SK-N-SH (cell line): ENCODE data around the gene TNFSF11. TPM values are rescaled to one million over a fixed set of nuclear protein-coding genes. Genes with fewer than 3 reads are reported as not detected.

Experiments used
- CTCF ChIA-PET: fragments of 300-600, 350-600 bp; formaldehyde crosslinking; extraction: SDS; loops from one replicate; lab custom pipeline; 2021; lab: Yijun Ruan, JAX
- POLR2A ChIA-PET: fragments of 350-600 bp; sonication (Branson Sonifier 250); formaldehyde crosslinking; extraction: SDS; loops from one replicate; lab custom pipeline; 2020; ENCODE audit warnings: antibody characterized with exemption, inconsistent platforms; lab: Yijun Ruan, JAX
- DNase-seq: peaks from one replicate; pipeline ENCODE4 v3.0.0; 2012
- H2AFZ ChIP-seq: fragments of 200-600 bp; sonication (generic); 2 replicates; pipeline ENCODE4 v1.8.1; 2016; ENCODE audit warnings: antibody characterized with exemption, mild to moderate bottlenecking, low read depth
- H3F3A ChIP-seq: fragments of 200-600 bp; sonication (generic); replicated peaks from 2 replicates; pipeline ENCODE3; 2016; ENCODE audit warnings: antibody characterized with exemption, mild to moderate bottlenecking; ENCODE audit not compliant: insufficient read depth
- H3K27ac ChIP-seq, 2 experiments: fragments of 200-500 bp in 1 of 2; fragments of 200-600 bp in 1 of 2; sonication (Bioruptor generic) in 1 of 2; sonication (generic), shearing (Covaris generic) in 1 of 2; 2 replicates each; pipeline versions ENCODE4 v1.5.1 to v1.6.1; 2014 to 2016; ENCODE audit warnings: low read depth in 2 of 2, inconsistent platforms in 1 of 2, low read length in 1 of 2, mild to moderate bottlenecking in 1 of 2, mixed read lengths in 1 of 2
- H3K27me3 ChIP-seq: fragments of 200-600 bp; sonication (generic), shearing (Covaris generic); 2 replicates; pipeline ENCODE4 v1.6.1; 2016; ENCODE audit warnings: mixed run types; ENCODE audit not compliant: insufficient read depth
- H3K36me3 ChIP-seq, 2 experiments: fragments of 200-500 bp in 1 of 2; fragments of 200-600 bp in 1 of 2; sonication (Bioruptor generic) in 1 of 2; sonication (generic) in 1 of 2; replicated peaks in 1 of 2; 2 replicates each; pipeline versions ENCODE3 to v1.5.1; 2014 to 2016; ENCODE audit warnings: low read length in 1 of 2, mild to moderate bottlenecking in 1 of 2; ENCODE audit not compliant: insufficient read depth in 2 of 2, control insufficient read depth in 1 of 2
- H3K4me1 ChIP-seq, 2 experiments: fragments of 200-500 bp in 1 of 2; fragments of 200-600 bp in 1 of 2; sonication (Bioruptor generic) in 1 of 2; sonication (generic), shearing (Covaris generic) in 1 of 2; 2 replicates each; pipeline versions ENCODE4 v1.5.1 to v1.6.1; 2014 to 2016; ENCODE audit warnings: low read depth in 1 of 2, low read length in 1 of 2, mixed run types in 1 of 2; ENCODE audit not compliant: insufficient read depth in 2 of 2, control insufficient read depth in 1 of 2
- H3K4me2 ChIP-seq: fragments of 200-600 bp; sonication (generic), shearing (Covaris generic); 2 replicates; pipeline ENCODE4 v1.6.1; 2017; ENCODE audit warnings: mixed run types
- H3K4me3 ChIP-seq, 2 experiments: fragments of 200-500 bp in 1 of 2; fragments of 200-600 bp in 1 of 2; sonication (Bioruptor generic) in 1 of 2; sonication (generic), shearing (Covaris generic) in 1 of 2; 2 replicates each; pipeline versions ENCODE4 v1.5.1 to v1.8.1; 2014 to 2016; ENCODE audit warnings: low read depth in 2 of 2, inconsistent platforms in 1 of 2, low read length in 1 of 2, mild to moderate bottlenecking in 1 of 2, mixed read lengths in 1 of 2, moderate library complexity in 1 of 2
- H3K79me2 ChIP-seq: fragments of 200-600 bp; sonication (generic); 2 replicates; pipeline ENCODE4 v1.8.1; 2017; ENCODE audit warnings: mild to moderate bottlenecking; ENCODE audit not compliant: insufficient read depth
- H3K9ac ChIP-seq: fragments of 200-600 bp; sonication (generic); 2 replicates; pipeline ENCODE4 v1.6.1; 2017; ENCODE audit warnings: mixed run types
- H3K9me2 ChIP-seq: fragments of 200-600 bp; sonication (generic); 2 replicates; pipeline ENCODE4 v1.6.1; 2017; ENCODE audit warnings: mixed run types
- H3K9me3 ChIP-seq: fragments of 200-600 bp; sonication (generic); 2 replicates; pipeline ENCODE4 v1.6.1; 2017; ENCODE audit warnings: mixed run types, mild to moderate bottlenecking, moderate library complexity
- H4K20me1 ChIP-seq: fragments of 200-600 bp; sonication (generic); 2 replicates; pipeline ENCODE4 v1.6.1; 2017; ENCODE audit warnings: mild to moderate bottlenecking, mixed run types; ENCODE audit not compliant: insufficient read depth
- CHD2 ChIP-seq: fragments of 150-350 bp; IDR thresholded peaks from 2 replicates; pipeline ENCODE4 v1.6.1; 2018; ENCODE audit warnings: low read length; ENCODE audit not compliant: partially characterized antibody
- EP300 ChIP-seq, 2 experiments: IDR thresholded peaks; 2 replicates each; pipeline versions ENCODE4 v1.4.0 to v1.6.1; 2012; ENCODE audit warnings: borderline replicate concordance in 1 of 2, low read depth in 1 of 2, low read length in 1 of 2
- GABPA ChIP-seq: IDR thresholded peaks from 2 replicates; pipeline ENCODE4 v1.4.0; 2012; ENCODE audit warnings: low read depth, mild to moderate bottlenecking
- GATA2 ChIP-seq: sonication (generic); formaldehyde crosslinking; IDR thresholded peaks from 2 replicates; pipeline ENCODE4 v1.5.0; 2020; ENCODE audit warnings: mild to moderate bottlenecking, missing genetic modification reagents
- JUND ChIP-seq: IDR thresholded peaks from 2 replicates; pipeline ENCODE4 v1.4.0; 2012
- MXI1 ChIP-seq: IDR thresholded peaks from 2 replicates; pipeline ENCODE4 v1.6.1; 2012; ENCODE audit warnings: mild to moderate bottlenecking, low read depth, low read length, improper control_type of control experiment
- NRF1 ChIP-seq: IDR thresholded peaks from 2 replicates; pipeline ENCODE4 v1.6.1; 2012; ENCODE audit warnings: low read depth, mild to moderate bottlenecking, low read length
- RAD21 ChIP-seq: IDR thresholded peaks from 2 replicates; pipeline ENCODE4 v1.6.1; 2012; ENCODE audit warnings: mild to moderate bottlenecking, low read length
- RCOR1 ChIP-seq: fragments of 150-350 bp; IDR thresholded peaks from 2 replicates; pipeline ENCODE4 v1.6.1; 2017; ENCODE audit warnings: antibody characterized with exemption, low read length
- RFX5 ChIP-seq: IDR thresholded peaks from 2 replicates; pipeline ENCODE4 v1.6.1; 2012; ENCODE audit warnings: mild to moderate bottlenecking, improper control_type of control experiment, low read length
- SIN3A ChIP-seq: IDR thresholded peaks from 2 replicates; pipeline ENCODE4 v1.6.1; 2012; ENCODE audit warnings: low read depth, mild to moderate bottlenecking, low read length, moderate library complexity, borderline replicate concordance
- SMC3 ChIP-seq: IDR thresholded peaks from 2 replicates; pipeline ENCODE4 v1.6.1; 2012; ENCODE audit warnings: low read depth, low read length, improper control_type of control experiment
- WGBS: methylation state at CpG from one replicate; pipeline ENCODE4 v1.1.6; 2017; ENCODE audit warnings: low lambda C conversion rate; 5-methylcytosine and 5-hydroxymethylcytosine counted together
- polyA plus RNA-seq, 3 experiments: library from polyadenylated mRNA; depleted of rRNA; stranded (reverse); fragments of >200 nt; gene quantifications; 2 replicates each; pipeline ENCODE4 v1.2.3, GENCODE V29; 2012
- TF ChIP-seq, protein P1 (sequence below): fragments of 150-350 bp; IDR thresholded peaks from 2 replicates; pipeline ENCODE4 v1.6.1; 2017; ENCODE audit warnings: antibody characterized with exemption, low read length, low read depth, borderline replicate concordance
- TF ChIP-seq, protein P2 (sequence below): IDR thresholded peaks from 2 replicates; pipeline ENCODE4 v1.4.0; 2012; ENCODE audit warnings: low read depth, borderline replicate concordance
- TF ChIP-seq, protein P3 (sequence below): IDR thresholded peaks from 2 replicates; pipeline ENCODE4 v1.4.0; 2012; ENCODE audit warnings: low read depth, borderline replicate concordance
- TF ChIP-seq, protein P4 (sequence below): IDR thresholded peaks from 2 replicates; pipeline ENCODE4; 2012
- TF ChIP-seq, protein P5 (sequence below): fragments of 150-350 bp; IDR thresholded peaks from 2 replicates; pipeline ENCODE4 v1.6.1; 2016; ENCODE audit warnings: mild to moderate bottlenecking, low read depth, low read length

Gene TNFSF11
- polyA plus RNA-seq, 1 of the 3 experiments (the other 2 are of a cell fraction), result not detected

DNA sequence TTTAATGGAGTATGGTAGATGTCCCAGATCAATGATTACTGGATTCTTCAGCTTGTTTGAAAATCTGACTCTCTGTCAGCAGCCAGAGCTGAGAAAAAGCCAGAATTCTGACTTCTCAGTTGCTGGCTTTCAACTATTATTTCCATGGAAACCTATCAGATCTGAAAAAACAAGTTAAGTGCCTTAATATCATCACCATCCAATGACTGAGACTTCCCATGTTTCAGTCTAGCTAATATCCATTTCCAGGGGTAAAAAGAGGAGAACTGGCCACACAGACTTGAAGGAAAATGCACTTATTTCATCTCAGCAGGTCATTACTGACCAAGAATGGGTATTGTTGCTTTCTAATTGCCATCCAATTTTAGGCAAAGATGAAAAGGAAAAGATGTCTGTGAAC lies 75.2 kb downstream of the TNFSF11 start:
- Histone ChIP-seq H3F3A (no peaks in the 10 kb centered on the region), H3K9ac (no peak overlapping the region), H3K4me2 (no peak overlapping the region), H4K20me1 (no peaks in the 10 kb centered on the region), H3K4me3 (no peak overlapping the region), H3K4me1 (no peaks in the 10 kb centered on the region), H3K9me3 (no peaks in the 10 kb centered on the region), H3K79me2 (no peaks in the 10 kb centered on the region), H3K9me2 (no peaks in the 10 kb centered on the region), H2AFZ (no peak overlapping the region), H3K27me3 (peaks cover 8% of the 10 kb centered on the region; the same call in 1 of the 2 replicates), H3K36me3 (no peaks in the 10 kb centered on the region), H3K27ac (no peak overlapping the region)
- DNase-seq, result no peak
- ChIA-PET CTCF (no interaction called here), POLR2A (no interaction called here)
- TF ChIP-seq, protein P1, sequence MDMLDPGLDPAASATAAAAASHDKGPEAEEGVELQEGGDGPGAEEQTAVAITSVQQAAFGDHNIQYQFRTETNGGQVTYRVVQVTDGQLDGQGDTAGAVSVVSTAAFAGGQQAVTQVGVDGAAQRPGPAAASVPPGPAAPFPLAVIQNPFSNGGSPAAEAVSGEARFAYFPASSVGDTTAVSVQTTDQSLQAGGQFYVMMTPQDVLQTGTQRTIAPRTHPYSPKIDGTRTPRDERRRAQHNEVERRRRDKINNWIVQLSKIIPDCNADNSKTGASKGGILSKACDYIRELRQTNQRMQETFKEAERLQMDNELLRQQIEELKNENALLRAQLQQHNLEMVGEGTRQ, result no peak
- TF ChIP-seq NRF1, result no peak
- TF ChIP-seq, protein P2, sequence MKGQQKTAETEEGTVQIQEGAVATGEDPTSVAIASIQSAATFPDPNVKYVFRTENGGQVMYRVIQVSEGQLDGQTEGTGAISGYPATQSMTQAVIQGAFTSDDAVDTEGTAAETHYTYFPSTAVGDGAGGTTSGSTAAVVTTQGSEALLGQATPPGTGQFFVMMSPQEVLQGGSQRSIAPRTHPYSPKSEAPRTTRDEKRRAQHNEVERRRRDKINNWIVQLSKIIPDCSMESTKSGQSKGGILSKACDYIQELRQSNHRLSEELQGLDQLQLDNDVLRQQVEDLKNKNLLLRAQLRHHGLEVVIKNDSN, result no peak
- no peak for TF ChIP-seq EP300 (IDR thresholded peaks at IDR 0.05; ENCODE audit: borderline replicate concordance in 1 of 2, low read depth in 1 of 2, low read length in 1 of 2)
- TF ChIP-seq MXI1, result no peak
- TF ChIP-seq, protein P3, sequence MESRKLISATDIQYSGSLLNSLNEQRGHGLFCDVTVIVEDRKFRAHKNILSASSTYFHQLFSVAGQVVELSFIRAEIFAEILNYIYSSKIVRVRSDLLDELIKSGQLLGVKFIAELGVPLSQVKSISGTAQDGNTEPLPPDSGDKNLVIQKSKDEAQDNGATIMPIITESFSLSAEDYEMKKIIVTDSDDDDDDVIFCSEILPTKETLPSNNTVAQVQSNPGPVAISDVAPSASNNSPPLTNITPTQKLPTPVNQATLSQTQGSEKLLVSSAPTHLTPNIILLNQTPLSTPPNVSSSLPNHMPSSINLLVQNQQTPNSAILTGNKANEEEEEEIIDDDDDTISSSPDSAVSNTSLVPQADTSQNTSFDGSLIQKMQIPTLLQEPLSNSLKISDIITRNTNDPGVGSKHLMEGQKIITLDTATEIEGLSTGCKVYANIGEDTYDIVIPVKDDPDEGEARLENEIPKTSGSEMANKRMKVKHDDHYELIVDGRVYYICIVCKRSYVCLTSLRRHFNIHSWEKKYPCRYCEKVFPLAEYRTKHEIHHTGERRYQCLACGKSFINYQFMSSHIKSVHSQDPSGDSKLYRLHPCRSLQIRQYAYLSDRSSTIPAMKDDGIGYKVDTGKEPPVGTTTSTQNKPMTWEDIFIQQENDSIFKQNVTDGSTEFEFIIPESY, result no peak

DNA sequence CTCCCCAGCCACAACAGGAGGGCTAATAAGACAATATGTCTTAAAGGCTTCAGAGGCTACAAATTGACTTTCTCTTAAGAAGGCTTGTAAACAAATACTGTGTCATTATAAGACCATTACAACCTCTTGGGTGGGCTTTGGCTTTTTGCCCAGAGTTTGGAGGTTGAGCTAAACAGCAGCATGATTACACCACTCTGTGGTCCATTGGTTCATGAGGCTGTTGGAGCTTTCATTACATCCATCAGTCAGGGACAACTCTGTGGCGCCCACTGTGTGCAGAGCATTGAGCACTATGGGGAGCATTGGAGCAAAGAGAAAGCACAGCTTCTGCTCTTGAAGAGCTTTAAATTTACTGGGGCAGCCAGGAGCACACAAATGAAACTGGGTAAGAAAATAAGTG lies 75.9 kb downstream of the TNFSF11 start:
- no peaks in the 10 kb centered on the region for H3K4me1 ChIP-seq
- H3K4me3 ChIP-seq, result no peak overlapping the region
- ChIA-PET CTCF (interaction anchor here (0.6 kb wide), 1 partner anchor 122 kb away, joined by 3 read pairs; no protein-coding TSS in a partner anchor), POLR2A (no interaction called here)
- H3K27ac ChIP-seq, result no peak overlapping the region
- H4K20me1 ChIP-seq, result no peaks in the 10 kb centered on the region
- no peaks in the 10 kb centered on the region for H3F3A ChIP-seq
- no peak overlapping the region for H3K4me2 ChIP-seq
- H3K9ac ChIP-seq, result no peak overlapping the region
- no peaks in the 10 kb centered on the region for H3K9me3 ChIP-seq
- DNase-seq, result no peak
- H3K27me3 ChIP-seq, result peaks cover 8% of the 10 kb centered on the region; the same call in 1 of the 2 replicates
- 100% methylated on average over 1 of the region's 1 CpG for WGBS
- no peaks in the 10 kb centered on the region for H3K36me3 ChIP-seq
- H3K9me2 ChIP-seq, result no peaks in the 10 kb centered on the region
- H2AFZ ChIP-seq, result no peak overlapping the region
- H3K79me2 ChIP-seq, result no peaks in the 10 kb centered on the region
- TF ChIP-seq, protein P4, sequence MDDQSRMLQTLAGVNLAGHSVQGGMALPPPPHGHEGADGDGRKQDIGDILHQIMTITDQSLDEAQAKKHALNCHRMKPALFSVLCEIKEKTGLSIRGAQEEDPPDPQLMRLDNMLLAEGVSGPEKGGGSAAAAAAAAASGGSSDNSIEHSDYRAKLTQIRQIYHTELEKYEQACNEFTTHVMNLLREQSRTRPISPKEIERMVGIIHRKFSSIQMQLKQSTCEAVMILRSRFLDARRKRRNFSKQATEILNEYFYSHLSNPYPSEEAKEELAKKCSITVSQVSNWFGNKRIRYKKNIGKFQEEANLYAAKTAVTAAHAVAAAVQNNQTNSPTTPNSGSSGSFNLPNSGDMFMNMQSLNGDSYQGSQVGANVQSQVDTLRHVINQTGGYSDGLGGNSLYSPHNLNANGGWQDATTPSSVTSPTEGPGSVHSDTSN, result no peak
- TF ChIP-seq, protein P3, result no peak
- TF ChIP-seq RCOR1 (no peak), GABPA (no peak), RAD21 (no peak), SIN3A (no peak), NRF1 (no peak), MXI1 (no peak), GATA2 (CRISPR knock-in tag) (no peak), SMC3 (no peak), JUND (no peak), CHD2 (no peak), RFX5 (no peak)
- TF ChIP-seq, protein P2, result no peak
- TF ChIP-seq, protein P5, sequence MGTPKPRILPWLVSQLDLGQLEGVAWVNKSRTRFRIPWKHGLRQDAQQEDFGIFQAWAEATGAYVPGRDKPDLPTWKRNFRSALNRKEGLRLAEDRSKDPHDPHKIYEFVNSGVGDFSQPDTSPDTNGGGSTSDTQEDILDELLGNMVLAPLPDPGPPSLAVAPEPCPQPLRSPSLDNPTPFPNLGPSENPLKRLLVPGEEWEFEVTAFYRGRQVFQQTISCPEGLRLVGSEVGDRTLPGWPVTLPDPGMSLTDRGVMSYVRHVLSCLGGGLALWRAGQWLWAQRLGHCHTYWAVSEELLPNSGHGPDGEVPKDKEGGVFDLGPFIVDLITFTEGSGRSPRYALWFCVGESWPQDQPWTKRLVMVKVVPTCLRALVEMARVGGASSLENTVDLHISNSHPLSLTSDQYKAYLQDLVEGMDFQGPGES, result no peak
